ENCODE measurements around the gene PLCB1. TPM values are rescaled to one million over a fixed set of nuclear protein-coding genes. Genes with fewer than 3 reads are reported as not detected.

The PLCB1 gene
- total RNA-seq, 1 experiment from 2014 or later = not detected

- Histone ChIP-seq H3K36me3 (ENCODE audit: low read depth) (no peaks in the 10 kb centered on the region), H3K27me3 (ENCODE audit: insufficient read depth, low read depth) (no peaks in the 10 kb centered on the region), H3K27ac (no peak overlapping the region), H3K4me3 (no peak overlapping the region), H3F3A (ENCODE audit: insufficient read depth, low read depth) (peaks cover 7% of the 10 kb centered on the region; the same call in 1 of the 2 replicates), H3K4me2 (no peak overlapping the region), H4K20me1 (ENCODE audit: insufficient read depth) (no peaks in the 10 kb centered on the region), H3K9me2 (ENCODE audit: insufficient read depth) (no peaks in the 10 kb centered on the region), H3K79me2 (ENCODE audit: low read depth) (no peaks in the 10 kb centered on the region), H3K4me1 (replicated peaks; ENCODE audit: insufficient read depth) (no peaks in the 10 kb centered on the region; the same call in 1 of the 2 replicates), H3K9me3 (ENCODE audit: insufficient read depth, low read depth) (no peaks in the 10 kb centered on the region; the same call in 1 of the 2 replicates), H2AFZ (no peak overlapping the region)
- TF ChIP-seq EZH2 (IDR thresholded peaks at IDR 0.05; ENCODE audit: low read depth) = no peak
- TF ChIP-seq CTCF (conservative IDR thresholded peaks at IDR 0.05) = no peak
- ChIA-PET POLR2A (ENCODE audit: unreplicated experiment) (no interaction called here), CTCF (no interaction called here)
- no TSS peak for BruUV-seq (replicated peaks)
- intact Hi-C loops (cut with micrococcal nuclease; ENCODE audit: unreplicated experiment) = no loop called here
- no peak for DNase-seq
Observed at GRCh38 chr20:8152847-8153246, 20.8 kb downstream of the PLCB1 start.

DNA sequence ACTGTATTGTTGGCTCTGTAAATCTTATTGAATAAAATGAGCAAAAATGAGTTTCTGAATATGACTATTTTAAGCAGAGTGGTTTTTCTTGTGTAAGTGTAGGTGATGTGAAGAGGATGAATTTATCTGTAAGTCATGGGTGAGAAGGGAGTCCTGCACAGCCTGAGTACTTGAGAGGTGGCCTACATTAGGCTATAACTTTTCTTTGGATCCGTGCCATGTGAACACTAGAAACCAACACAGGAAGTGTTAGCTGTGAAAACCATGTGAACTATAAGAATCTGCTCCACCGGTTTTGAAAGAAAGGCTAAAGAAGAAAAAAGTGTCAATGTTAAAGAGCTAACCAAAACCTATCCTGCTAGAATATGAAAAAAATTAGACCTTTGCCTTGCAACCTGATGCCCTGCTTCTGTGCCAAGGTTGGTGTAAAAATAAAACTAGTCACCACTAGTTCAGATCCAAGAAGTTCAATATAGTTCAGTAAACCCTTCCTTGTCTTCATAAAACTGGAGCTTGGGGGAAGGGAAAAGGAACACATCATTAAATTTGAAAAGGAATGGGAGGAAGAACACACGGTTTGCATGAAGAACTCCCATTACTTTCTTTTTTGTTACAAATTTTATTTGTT is 21.3 kb downstream of the PLCB1 start:
- intact Hi-C loops (cut with micrococcal nuclease; ENCODE audit: unreplicated experiment) = no loop called here
- no TSS peak for BruUV-seq (replicated peaks)
- no peaks in the 10 kb centered on the region for H3K79me2 ChIP-seq (ENCODE audit: low read depth)
- H3K27me3 ChIP-seq (ENCODE audit: insufficient read depth, low read depth) = no peaks in the 10 kb centered on the region
- no peaks in the 10 kb centered on the region for H3K36me3 ChIP-seq (ENCODE audit: low read depth)
- TF ChIP-seq EZH2 (IDR thresholded peaks at IDR 0.05; ENCODE audit: low read depth) (no peak), CTCF (conservative IDR thresholded peaks at IDR 0.05) (no peak)
- no peaks in the 10 kb centered on the region for H4K20me1 ChIP-seq (ENCODE audit: insufficient read depth)
- H2AFZ ChIP-seq = no peak overlapping the region
- no peaks in the 10 kb centered on the region; the same call in 1 of the 2 replicates for H3K4me1 ChIP-seq (replicated peaks; ENCODE audit: insufficient read depth)
- H3K27ac ChIP-seq = no peak overlapping the region
- DNase-seq = no peak
- H3F3A ChIP-seq (ENCODE audit: insufficient read depth, low read depth) = peaks cover 7% of the 10 kb centered on the region; the same call in 1 of the 2 replicates
- H3K4me3 ChIP-seq = no peak overlapping the region
- H3K9me2 ChIP-seq (ENCODE audit: insufficient read depth) = no peaks in the 10 kb centered on the region
- H3K4me2 ChIP-seq = no peak overlapping the region
- ChIA-PET CTCF (no interaction called here), POLR2A (ENCODE audit: unreplicated experiment) (no interaction called here)
- H3K9me3 ChIP-seq (ENCODE audit: insufficient read depth, low read depth) = no peaks in the 10 kb centered on the region; the same call in 1 of the 2 replicates

- no peak overlapping the region for H3K4me3 ChIP-seq
- H3K27ac ChIP-seq = no peak overlapping the region
- no peaks in the 10 kb centered on the region for H3K9me2 ChIP-seq (ENCODE audit: insufficient read depth)
- no peak overlapping the region for H3K4me2 ChIP-seq
- ChIA-PET CTCF (no interaction called here), POLR2A (ENCODE audit: unreplicated experiment) (no interaction called here)
- H3K4me1 ChIP-seq (replicated peaks; ENCODE audit: insufficient read depth) = no peaks in the 10 kb centered on the region; the same call in 1 of the 2 replicates
- intact Hi-C loops (cut with micrococcal nuclease; ENCODE audit: unreplicated experiment) = no loop called here
- peaks cover 7% of the 10 kb centered on the region; the same call in 1 of the 2 replicates for H3F3A ChIP-seq (ENCODE audit: insufficient read depth, low read depth)
- no TSS peak for BruUV-seq (replicated peaks)
- H2AFZ ChIP-seq = no peak overlapping the region
- H3K9me3 ChIP-seq (ENCODE audit: insufficient read depth, low read depth) = no peaks in the 10 kb centered on the region; the same call in 1 of the 2 replicates
- H3K79me2 ChIP-seq (ENCODE audit: low read depth) = no peaks in the 10 kb centered on the region
- H3K36me3 ChIP-seq (ENCODE audit: low read depth) = no peaks in the 10 kb centered on the region
- no peak for DNase-seq
- TF ChIP-seq EZH2 (IDR thresholded peaks at IDR 0.05; ENCODE audit: low read depth) = no peak
- no peak for TF ChIP-seq CTCF (conservative IDR thresholded peaks at IDR 0.05)
- H4K20me1 ChIP-seq (ENCODE audit: insufficient read depth) = no peaks in the 10 kb centered on the region
- no peaks in the 10 kb centered on the region for H3K27me3 ChIP-seq (ENCODE audit: insufficient read depth, low read depth)
Observed at GRCh38 chr20:8154638-8155037, 22.6 kb downstream of the PLCB1 start.

Measured in PC-9 (cell line).